GM19372 (cell line): Measurements from ENCODE around the gene STAB1.

Experiments used
- ATAC-seq: cut with Tn5 transposase; IDR thresholded peaks from one replicate; pipeline ENCODE4 v1.9.1; 2021; ENCODE audit warnings: mild to moderate bottlenecking, low read depth, moderate library complexity; ENCODE audit not compliant: unreplicated experiment

Gene STAB1, protein sequence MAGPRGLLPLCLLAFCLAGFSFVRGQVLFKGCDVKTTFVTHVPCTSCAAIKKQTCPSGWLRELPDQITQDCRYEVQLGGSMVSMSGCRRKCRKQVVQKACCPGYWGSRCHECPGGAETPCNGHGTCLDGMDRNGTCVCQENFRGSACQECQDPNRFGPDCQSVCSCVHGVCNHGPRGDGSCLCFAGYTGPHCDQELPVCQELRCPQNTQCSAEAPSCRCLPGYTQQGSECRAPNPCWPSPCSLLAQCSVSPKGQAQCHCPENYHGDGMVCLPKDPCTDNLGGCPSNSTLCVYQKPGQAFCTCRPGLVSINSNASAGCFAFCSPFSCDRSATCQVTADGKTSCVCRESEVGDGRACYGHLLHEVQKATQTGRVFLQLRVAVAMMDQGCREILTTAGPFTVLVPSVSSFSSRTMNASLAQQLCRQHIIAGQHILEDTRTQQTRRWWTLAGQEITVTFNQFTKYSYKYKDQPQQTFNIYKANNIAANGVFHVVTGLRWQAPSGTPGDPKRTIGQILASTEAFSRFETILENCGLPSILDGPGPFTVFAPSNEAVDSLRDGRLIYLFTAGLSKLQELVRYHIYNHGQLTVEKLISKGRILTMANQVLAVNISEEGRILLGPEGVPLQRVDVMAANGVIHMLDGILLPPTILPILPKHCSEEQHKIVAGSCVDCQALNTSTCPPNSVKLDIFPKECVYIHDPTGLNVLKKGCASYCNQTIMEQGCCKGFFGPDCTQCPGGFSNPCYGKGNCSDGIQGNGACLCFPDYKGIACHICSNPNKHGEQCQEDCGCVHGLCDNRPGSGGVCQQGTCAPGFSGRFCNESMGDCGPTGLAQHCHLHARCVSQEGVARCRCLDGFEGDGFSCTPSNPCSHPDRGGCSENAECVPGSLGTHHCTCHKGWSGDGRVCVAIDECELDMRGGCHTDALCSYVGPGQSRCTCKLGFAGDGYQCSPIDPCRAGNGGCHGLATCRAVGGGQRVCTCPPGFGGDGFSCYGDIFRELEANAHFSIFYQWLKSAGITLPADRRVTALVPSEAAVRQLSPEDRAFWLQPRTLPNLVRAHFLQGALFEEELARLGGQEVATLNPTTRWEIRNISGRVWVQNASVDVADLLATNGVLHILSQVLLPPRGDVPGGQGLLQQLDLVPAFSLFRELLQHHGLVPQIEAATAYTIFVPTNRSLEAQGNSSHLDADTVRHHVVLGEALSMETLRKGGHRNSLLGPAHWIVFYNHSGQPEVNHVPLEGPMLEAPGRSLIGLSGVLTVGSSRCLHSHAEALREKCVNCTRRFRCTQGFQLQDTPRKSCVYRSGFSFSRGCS (N-terminal part only)

GRCh38 chr3:52494886-52495495 is at the start of gene STAB1:
Gene STAB1 (plus strand): TSS chr3:52495338. CDS start chr3:52495414, 76 bp downstream.
- ATAC-seq = no peak

GRCh38 chr3:52446042-52446441 is 49.1 kb upstream of the STAB1 start:
- ATAC-seq = no peak

DNA sequence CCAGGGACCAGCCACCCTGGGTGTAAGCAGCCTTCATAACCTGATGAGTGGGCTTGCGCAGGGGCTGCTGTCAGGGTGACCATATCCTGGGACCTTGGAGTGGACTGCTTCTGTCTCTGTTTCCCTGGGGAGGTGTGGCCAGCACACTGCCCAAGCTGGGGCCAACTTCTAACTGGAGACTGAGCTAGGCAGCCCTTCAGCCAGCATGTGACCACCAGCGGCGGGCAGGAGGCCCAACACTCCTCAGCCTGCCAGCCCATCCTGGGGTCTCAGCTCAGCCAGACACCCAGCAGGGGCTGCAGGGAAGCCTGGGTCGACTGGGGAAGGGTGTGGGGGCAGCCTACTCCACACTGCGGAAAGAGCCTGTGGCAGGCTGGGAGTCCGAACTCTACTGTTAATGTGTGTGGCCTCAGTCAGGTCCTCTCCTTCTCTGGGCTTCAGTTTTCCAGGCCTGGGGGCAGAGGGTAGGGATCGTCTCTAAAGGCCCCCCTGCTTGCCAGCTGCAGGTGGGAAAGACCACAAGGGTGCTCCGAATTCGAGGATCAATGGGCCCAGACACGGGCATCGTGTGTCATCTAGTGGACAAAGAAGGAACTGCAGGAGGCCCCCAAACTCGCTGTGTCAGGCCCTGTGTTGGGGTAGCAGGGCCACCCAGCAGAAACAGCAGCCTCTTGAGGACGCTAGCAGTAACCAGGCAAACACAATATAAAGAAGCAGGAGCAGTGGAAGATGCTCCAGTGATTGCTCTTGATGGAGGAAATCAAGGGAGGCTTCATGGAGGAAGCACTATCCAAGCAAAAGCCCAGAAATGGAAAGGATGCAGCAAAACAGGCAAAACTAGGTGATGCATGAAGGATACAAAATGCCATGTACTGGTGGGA is 48.3 kb upstream of the STAB1 start:
- ATAC-seq = no peak

- ATAC-seq = no peak
Observed at GRCh38 chr3:52447512-52448355, 47.4 kb upstream of the STAB1 start.

DNA sequence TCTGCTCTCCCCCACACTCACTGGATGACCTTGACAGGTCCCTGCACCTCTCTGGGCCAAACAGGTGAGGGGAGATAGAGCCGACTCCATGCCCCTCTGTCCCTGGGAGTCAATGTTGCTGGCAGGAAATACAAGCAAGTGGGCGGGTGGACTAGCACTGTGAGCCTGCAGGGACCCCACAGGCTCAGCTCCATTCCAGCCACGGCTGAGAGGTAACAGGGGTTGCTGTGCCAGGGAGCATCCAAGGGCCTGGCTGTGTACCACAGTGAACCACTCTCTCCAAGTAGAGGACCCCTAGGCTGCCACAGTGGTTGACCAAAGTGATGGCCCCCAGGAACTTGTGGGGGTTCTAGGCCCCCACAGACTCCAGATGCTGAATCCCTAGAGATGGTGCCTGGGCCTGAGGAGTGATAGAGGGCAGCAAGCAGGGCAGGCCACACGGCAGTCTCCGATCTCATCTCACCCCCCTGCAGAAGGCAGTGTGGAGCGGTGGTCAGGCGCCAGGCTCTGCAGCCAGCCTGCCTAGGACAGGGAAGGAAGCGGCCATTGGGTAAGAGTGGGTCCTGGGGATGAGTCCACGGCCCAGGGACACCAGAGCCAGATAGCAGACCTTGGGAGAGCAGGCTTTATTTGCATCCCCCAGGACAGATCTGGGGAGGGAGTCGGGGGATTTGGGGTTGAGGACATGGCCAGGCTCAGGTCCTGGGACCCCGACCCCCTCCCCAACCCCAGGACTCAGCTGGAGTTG is 44.5 kb upstream of the STAB1 start:
- ATAC-seq = no peak

DNA sequence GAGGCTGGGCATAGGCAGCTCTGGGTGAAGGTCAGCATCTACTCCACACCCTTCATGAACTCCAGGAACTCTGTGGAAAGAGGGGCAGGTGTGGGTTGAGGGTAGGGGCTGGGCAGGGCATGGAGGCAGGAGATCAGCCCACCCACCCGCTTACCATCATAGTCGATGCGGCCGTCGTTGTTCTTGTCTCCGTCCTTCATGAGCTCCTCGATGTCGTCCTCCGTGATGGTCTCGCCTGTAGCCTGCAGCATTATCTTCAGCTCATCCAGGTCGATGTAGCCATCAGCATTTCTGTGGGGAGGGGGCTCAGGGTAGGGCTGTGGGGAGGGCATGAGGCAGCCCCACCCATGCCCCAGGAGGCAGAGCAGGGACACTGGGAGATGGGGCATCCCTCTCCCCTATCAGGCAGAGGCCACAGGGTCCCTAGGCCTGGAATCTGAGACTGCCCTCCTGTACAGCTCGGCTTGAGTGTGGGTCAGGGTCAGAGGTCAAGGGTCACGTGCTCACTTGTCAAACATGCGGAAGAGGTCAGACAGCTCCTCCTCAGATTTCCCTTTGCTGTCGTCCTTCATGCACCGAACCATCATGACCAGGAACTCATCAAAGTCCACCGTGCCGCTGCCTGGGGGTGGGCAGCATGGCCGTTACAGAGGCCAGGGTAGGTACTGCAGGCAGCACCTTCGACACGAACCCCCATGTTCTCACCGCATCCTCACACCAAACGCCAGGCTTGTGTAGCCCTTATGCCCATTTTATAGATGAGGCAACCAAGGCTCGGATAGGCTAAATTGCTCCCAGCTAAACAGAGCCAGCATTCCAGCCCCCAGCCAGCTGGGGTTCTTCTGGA is 43.7 kb upstream of the STAB1 start:
- ATAC-seq = no peak

DNA sequence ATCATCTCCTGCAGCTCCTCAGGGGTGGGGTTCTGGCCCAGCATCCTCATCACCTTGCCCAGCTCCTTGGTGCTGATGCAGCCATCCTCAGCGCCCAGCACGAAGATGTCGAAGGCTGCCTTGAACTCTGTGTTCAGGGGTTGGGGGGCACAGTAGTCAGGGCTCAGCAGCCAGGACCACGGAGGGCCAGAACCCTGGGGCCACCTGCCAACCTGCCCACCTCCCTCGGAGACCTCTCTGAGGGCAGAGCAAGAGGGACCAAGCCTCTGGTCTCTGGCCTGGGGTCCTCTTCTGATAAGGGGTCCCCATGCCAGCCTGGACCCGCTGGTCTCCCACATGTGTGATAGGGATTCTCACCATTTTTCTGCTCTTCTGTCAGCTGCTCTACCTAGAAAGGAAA is 43.0 kb upstream of the STAB1 start:
- ATAC-seq = no peak

- ATAC-seq = no peak
Observed at GRCh38 chr3:52452570-52453221, 42.4 kb upstream of the STAB1 start.

GRCh38 chr3:52453496-52454249 is 41.5 kb upstream of the STAB1 start, which contains the start of gene TNNC1:
Gene TNNC1 (minus strand): TSS chr3:52454041. CDS start chr3:52454015, 26 bp downstream.
- no peak for ATAC-seq

DNA sequence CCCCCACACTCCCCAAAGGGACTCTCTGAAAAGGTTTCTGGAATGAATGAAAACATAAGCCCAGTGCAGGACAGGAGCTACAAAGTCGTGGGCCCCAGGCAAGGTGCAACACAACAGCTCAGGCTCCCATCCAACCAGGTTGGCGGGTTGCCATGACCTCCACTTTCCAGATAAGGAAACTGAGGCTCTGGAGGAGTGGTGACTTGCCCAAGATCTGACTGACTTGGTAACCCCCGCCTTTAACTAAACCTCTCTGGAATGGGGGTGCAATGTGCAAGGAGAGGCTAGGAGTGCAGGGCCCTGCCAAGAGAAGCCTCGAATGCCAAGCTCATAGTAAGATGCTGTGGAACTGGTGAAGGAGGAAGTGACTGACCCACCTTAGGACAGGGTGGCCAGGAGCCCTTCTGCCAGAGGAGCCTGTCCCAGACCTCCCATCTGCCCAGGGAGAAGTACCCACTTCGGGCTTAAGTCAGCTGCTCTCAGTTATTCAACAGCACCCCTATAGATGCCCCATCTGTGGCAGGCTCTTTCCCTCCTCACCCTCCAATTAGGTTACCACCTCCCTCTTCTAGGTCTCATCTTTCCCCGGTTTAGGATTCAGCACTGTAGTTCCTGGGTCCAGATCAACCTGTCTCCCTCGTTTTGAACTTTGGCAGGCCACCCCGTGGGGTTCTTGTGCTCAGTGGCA is 40.7 kb upstream of the STAB1 start:
- ATAC-seq = no peak

- no peak for ATAC-seq
Observed at GRCh38 chr3:52454938-52455282, 40.2 kb upstream of the STAB1 start.

DNA sequence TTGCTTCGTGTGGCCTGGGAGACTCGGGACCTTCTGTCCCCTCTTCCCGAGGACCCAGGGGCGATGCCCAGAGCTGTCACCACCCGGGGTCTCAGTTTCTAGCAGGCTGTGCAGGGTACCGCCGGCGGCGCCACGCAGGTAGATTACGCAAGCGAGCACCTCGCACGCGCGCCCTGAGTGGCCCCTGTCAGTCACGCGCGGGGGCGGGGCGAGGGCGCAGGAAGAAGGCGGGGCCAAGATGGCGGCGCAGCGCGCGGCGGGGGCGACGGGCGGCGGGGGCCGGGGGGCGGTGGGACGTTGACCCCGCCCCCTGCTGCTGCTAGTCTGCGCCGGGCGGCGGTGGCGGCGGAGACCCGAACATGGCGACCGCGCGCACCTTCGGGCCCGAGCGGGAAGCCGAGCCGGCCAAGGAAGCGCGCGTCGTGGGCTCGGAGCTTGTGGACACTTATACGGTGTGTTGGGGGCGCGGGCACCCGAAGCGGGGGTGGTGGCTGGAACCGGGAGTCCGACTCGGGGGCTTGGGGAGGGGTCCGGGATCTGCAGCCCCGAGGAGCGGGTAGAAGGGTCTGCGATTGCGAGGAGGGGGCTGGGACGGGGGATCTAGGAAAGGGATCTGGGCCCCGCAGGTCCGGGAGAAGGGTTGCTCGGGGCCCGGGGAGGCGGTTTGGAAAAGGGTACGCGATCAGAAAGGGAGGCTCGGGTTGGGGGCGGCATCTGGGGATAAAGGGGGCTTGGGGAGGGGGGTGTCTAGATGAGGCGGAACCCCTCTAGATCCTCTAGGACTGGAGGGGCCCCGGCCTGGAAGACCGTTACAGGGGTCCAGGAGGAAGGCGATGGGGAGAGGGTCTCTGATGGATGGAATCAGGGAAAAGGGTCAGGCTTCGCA is 39.6 kb upstream of the STAB1 start, which contains the start of gene NISCH:
TSS of gene NISCH (plus strand) at position 322 of the 886 bp plus-strand sequence. CDS start at position 360, 38 bp downstream.
- peak; percentile 82 for ATAC-seq

DNA sequence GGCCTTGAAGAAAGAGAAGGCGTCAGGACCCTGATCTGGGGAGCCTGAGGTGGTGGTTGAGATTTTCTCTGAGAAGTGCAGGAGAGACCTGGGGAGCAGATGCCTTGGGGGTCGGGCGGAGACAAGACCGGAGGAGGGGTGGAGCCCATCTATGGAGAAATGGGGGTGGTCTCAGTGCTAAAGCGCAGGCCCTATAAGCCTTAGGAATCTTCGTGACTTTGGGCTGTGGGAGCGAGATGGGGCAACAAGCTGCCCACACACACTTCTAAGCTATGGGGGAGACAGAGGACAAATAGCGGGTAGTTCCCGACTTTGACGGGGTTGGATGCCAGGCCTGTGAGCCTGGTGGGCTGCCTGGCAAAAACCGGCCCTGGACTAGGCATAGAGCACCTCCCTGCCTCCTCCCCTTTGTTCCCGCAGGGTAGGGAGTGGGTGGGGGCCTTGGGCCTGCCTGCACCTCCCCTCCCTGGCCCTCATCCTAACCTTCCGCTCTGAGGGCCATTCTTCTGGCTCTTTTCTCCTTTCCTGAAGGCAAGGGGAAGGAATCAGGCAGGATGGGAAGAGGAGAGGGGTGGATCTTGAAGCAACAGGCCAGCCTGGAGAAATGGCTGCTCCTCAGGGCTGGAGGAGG is 38.9 kb upstream of the STAB1 start:
- ATAC-seq = no peak
